GM19438 (cell line): ENCODE measurements around the gene DLGAP4.

ENCODE experiments used
- ATAC-seq: cut with Tn5 transposase; IDR thresholded peaks from one replicate; pipeline ENCODE4 v1.9.1; 2021; ENCODE audit warnings: low read depth; ENCODE audit not compliant: unreplicated experiment

Gene DLGAP4

DNA sequence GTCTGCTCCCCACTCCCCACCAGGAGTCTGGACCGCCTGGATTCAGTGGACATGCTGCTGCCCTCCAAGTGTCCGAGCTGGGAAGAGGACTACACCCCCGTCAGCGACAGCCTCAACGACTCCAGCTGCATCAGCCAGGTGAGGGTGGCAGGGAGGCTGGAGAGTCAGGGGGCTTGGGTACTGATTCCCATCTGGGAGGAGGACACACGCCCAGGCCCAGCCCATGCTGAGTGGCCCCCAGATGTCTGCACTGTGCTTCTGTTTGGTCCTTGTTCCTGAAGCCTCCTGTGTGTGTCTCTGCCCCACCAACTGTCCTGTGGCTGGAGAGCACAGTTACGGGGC, 133.6 kb downstream of the DLGAP4 start:
- no peak for ATAC-seq

DNA sequence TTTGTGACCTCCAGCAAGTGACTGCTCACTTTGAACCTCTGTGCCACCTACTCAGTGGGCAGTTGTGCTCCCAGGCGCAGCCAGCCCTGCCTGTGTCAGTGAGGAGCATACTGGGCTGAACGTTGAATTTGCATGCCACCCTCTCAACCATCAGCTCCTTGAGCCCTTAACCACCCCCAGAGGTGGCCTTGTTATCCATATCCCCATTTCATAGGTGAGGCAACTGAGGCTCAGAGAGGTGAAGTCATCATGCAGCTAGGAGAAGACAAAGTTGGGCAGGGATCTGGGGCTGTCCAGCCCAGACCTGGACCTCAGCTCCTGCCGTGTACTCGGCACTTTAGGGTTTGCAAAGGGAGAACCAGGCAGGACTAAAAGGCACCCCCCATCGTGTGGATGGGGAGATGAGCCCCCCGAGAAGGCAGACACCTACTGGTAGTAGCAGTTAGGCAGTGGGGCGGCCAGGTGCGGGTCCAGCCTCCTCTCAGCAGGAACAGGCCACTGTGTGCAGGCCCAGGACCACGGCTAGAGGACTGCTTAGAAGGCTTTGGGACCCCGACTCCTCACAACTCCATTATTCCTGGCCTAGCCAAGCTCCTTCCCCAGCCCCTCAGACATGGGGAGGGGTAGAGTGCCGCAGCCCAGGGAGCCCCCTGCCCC, 134.4 kb downstream of the DLGAP4 start:
- no peak for ATAC-seq

DNA sequence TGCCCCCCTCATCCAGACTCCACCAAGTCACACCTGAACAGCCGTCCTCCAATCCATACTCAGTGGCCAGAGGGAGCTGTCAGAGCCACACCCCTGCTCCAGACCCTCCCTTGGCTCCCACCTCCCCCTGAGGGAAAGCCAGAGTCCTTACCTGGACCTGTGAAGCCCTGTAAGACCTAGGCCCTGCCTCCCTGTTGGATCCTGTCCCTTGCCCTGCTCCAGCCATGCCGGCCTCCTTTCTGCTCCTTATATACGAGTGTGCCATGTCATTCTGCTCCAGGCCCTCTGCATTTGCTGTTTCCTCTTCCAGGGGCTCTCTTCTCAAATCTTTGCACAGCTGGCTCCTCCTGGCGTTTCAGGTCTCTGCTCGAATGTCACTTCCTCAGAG, 134.9 kb downstream of the DLGAP4 start:
- no peak for ATAC-seq

DNA sequence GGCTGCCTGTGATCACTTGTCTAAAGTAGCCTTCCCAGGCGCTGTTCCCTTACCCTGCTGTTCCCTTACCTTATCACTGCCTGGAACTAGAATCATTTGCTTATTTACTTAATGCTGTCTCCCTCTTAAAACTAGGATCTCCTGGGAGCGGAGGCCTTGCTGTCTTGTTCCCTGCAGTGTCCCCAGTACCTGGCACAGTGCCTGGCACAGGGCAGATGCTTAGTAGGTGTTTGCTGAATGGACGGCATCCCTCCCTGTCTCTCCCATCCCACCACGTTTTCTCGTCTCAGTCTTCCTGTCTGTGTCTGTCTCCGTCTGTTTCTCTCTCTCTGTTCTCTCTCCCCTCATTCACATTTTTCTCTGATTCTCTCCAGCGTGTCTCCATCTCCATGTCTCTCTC, 135.3 kb downstream of the DLGAP4 start:
- ATAC-seq: no peak

DNA sequence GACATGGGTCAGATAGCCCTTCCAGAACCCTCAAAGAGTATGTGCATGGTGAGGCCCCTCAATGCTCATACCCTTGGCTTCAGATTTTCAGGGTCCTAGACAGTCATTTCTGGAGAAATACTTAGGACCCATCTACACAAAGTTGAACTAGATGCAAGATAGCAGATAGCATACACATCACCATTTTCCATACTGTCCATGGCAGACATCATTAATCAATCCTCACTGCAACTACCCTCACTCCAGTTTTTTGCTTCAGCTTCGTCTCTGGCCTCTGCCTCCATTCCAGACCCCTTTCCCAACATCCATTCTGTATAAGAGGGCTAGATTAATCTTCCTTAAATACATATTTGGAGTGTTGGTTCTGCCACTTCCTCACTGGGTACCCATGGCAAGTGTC, 139.7 kb downstream of the DLGAP4 start:
- ATAC-seq: no peak

DNA sequence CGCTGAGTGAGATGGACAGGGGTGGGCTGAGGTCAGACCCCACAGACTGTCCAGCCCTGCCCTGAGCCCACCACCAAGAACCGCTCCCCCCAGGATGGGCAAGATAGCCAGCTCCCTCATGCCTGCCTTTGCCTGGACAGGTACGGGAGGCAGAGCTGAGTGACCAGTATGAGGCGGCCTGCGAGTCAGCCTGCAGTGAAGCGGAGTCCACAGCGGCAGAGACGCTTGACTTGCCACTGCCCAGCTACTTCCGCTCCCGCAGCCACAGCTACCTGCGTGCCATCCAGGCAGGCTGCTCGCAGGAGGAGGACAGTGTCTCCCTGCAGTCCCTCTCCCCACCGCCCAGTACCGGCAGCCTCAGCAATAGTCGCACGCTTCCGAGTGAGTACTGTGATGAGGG, 140.4 kb downstream of the DLGAP4 start:
- ATAC-seq: no peak

DNA sequence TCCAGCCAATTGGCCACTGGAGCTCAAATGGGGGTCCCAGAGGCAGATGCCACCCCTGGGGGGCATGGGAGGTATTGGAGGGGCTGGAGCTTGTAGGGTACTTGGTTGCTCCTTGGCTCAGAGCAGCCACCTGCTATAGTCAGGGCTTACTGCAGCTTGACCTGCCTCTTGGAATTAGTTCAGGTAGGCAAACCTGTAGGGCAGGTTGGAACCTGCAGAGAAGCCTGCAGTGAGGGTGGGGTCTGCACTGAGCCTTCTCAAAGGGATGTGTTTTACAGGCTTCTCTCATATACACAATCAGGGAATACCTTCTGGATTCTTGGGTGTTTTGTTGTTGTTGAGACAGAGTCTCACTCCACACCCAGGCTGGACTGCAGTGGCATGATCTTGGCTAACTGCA, 141.0 kb downstream of the DLGAP4 start:
- ATAC-seq: no peak

DNA sequence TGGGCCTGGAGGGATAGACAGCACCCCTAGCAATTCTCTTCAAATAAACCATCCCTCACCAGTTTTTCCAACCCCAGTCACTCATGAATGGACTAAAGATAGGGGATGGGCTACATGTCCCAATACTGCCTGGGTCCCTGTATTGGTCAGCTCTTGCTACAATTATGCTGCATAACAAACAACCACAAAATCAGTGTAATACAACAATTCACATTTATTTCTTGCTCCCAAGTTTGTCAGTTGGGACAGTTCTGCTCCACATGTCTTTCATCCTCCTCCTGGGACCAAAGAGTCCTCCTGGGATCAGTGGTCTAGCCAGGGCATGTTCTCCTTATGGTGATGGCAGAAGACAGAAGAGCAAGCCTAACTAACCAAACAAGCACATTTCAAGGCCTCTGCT, 143.5 kb downstream of the DLGAP4 start:
- ATAC-seq: no peak

DNA sequence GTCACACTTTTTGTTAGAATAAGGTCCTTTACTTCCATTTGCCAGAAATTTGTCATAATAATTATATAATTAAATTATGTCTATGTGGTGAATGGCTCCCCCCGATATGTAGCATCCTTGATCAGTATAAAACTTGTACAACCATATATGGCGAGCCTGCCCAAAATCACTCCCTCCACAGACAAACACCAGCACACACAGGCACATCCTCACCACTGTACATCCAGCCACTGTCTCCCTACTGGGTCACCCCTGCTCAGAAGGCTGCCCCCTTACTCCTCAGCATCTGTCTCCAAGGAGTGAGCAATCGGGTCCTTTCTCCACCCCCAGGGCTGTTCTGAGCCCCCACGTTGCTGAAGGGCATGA, 148.2 kb downstream of the DLGAP4 start:
- no peak for ATAC-seq

DNA sequence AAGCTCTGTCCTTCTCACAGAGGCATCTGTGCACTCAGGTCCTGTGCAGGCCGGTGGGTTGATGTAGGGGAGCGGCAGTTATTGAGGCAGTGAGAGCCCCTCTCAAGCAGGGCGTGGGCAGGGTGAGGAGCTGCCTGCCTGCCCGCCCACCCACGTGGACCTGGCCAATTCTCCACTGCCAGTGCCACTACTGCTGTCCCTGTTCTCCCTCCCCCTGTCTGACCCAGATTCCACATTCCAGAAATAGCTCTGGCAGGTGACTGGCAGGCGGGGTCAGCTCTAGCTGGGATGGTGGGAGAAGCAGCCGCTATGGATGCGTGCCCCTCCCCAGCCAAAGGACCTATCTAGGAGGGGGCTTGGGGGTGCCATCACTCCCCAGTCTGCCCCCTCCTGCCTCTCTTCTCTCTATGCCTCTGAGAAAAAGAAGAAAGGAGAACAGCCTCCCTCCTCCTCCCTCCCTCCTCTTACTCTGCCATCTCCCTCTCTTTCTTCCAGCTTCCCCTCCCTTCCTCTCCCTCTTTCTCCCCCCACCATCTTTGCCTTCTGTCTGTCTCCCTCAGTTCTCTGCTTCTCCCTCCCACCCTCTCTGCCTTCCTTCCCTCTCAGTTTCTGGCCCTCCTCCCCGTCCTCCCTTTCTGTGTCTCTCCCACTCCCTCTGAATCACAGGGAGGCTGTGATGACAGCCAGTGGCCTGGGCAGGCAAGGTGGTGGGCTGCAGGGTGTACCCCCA, 148.7 kb downstream of the DLGAP4 start:
- no peak for ATAC-seq

DNA sequence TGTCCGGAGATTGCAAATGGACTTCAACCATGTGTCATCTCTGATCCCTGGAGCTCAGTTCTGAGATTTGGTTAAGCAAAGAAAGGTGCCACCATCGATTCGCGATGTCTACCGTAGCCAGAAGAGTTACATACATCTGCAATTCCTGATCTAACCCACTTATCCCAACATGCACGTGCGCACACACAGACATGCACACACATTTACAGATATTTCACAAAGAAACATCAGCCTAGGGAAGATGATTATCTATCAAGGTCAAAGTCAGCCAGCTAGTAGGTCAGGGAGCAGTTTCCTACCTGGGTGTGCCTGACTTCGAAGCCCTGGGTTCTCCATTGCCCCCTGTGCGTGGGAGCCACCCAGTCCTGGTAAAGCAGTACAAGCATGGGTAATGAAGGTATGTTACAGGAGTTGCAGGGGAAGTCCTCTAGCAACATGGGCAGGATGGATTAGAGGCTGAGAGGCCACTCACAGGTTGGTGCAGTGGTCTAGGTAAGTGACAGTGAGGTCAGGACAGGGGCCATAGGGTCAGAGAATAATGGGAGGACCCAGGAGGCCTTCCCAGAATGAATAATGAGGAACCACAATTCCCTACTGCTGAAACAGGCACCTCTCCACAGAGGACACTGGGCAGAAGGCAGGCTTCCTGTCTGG, 150.0 kb downstream of the DLGAP4 start:
- no peak for ATAC-seq

DNA sequence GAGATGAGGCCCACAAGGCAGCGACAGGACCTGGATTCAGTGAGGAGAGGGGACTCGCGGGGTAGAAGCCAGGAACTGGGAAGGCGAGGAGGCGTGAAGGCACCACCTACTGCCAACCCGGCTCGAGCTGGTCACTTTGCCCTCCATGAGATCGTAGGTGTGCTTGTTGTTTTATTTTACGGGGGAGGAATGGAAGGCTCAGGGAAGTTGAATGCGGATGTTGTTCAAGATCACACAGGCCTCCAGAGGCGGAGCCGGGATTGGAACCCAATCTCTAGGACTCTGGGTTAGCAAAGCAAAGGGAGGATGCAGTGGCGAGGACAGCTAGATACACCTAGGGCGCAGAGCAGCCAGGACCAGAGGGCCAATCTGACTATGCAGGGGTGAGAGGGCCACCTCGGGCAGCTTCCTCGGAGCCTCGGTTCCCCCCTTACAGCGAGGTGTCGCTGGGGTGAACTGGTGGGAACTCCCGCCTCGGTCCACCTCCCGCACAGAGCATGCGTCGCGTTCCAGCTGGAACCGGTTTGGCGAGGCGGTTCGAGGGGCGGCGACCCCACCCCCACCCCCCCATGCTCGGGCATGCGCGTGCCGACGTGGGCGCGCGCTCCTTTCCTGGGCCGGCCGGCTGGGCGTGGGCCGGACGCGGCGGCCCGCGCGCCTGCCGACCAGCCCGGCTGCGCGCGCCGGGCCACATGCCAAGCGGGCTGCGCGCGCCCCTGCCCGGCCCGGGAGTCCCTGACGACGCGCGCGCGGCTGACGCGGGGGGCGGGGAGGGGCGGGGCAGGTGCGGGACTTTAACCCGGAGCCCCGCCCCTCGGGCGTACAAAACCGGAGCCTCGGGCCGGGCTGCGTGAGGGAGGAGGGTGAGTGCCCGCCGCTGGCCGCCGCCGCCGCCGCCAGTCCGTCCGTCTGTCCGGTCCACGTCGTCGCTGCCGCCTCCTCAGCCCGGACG, 154.8 kb downstream of the DLGAP4 start:
- peak; percentile 51 for ATAC-seq

DNA sequence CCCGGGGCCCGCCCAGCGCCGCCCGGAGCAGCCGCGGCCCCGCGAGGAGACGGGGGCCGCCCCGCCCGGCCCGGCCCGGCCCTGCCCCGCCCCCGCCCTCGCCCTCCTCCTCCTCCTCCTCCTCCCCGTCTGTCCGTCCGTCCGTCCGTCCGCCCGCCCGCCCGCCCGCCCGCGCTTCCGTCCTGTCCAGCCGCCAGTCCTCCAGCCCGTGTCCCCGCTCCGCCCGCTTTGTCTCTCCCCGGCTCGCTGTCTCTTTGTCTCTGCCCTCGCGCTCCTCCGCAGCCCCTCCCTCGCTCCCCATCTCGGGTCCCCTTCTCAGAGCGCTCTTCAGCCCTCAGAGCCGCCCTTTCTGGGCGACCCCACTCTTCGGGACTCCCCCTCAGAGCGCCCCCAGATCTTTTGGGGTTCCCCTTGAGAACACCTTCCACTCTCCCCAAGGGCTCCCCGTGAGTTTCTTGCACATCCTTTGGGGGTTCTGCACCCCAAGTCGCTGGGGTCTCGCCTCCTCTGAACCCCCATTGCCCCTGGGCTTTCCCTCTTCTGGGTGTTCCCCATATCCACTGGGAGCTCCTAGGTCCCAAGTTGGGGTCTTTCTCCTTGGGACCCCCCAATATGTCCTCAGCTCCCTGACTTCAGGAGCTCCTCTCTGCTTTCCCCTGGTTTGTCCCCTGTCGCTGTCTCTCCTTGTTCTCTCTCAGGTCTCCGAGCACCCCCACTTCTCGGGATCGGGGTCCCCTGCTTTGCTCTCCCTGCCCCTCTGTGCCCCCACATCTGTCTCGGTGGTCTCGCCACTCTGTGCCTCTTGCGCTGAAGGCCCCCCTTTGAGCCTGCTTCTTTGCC, 155.7 kb downstream of the DLGAP4 start:
- ATAC-seq: peak; percentile 14

DNA sequence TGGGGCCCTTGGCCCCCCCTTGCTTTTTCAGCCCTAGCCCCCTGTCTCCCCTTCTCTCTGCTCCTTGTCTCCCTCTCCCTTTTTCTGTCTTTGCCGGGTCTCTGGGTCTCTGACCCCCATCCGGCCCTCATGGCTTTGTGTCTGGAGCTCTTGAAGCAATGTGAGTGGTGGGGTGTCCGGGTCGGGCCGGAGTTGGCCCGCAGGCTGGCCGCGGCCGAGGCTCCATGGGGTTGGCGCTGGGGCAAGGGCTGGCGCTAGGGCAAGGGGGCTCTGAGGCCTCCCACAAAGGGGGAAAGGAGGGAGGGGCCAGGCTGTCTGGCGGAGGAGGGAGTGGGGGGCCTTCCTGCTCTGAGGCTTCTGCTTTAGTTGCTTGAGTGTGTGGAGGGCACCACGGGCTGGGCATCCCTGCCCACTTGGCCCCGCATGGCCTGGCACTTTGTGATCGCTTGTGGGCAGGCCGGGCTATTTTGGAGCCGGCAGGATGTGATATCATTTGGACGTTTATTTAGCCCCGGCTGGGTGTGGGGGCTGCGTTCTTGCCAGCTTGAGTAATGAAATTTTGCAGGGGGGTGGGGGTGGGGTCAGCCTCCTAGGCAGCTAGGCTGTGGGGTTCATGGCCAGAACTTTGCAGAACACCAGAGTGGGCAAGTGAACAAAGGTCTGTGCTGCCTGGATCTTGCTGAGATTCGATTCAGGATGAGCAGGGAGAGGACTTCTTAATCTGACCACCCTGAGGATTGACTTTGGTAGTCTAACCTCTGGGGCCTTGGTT, 156.5 kb downstream of the DLGAP4 start:
- ATAC-seq: no peak

DNA sequence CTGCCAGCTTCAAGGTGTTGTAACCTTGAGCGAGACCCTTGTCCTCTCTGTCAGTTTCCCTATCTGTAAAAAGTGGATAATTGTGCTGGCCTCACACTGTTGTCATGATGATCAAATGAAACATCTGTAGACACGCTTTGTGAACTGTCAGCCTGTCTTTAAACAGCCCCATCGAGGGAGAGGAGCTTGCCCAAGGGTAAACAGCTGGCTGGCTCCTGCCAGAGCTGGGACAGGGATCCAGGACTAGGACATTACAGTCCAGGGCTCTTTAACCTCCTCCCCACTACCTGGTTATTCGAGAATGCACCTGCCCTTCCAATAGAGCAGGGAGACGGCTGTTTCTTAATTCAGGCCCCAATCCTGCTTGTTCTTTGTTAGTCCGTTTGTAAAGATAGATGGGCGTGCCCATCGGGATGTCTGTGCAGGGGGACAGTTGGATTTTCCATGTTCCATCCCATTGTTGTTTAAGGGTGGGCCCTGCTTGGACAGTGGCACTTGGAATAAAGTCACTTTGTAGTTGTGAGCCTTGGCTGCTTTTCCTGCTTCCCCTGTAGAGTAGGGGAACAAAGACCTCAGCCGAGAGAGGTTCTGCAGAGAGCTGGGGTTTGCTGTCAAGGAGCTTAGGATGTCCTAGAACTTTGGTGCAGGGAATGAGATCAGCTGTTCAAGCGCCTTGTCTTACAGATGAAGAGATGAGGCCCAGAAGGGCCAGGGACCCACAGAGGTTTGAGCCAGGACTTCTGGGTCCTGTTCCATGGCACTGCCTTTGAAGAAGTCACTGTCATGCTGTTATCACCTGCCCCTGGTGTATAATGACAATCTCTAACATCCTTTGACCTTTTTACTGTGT, 157.3 kb downstream of the DLGAP4 start:
- ATAC-seq: no peak

DNA sequence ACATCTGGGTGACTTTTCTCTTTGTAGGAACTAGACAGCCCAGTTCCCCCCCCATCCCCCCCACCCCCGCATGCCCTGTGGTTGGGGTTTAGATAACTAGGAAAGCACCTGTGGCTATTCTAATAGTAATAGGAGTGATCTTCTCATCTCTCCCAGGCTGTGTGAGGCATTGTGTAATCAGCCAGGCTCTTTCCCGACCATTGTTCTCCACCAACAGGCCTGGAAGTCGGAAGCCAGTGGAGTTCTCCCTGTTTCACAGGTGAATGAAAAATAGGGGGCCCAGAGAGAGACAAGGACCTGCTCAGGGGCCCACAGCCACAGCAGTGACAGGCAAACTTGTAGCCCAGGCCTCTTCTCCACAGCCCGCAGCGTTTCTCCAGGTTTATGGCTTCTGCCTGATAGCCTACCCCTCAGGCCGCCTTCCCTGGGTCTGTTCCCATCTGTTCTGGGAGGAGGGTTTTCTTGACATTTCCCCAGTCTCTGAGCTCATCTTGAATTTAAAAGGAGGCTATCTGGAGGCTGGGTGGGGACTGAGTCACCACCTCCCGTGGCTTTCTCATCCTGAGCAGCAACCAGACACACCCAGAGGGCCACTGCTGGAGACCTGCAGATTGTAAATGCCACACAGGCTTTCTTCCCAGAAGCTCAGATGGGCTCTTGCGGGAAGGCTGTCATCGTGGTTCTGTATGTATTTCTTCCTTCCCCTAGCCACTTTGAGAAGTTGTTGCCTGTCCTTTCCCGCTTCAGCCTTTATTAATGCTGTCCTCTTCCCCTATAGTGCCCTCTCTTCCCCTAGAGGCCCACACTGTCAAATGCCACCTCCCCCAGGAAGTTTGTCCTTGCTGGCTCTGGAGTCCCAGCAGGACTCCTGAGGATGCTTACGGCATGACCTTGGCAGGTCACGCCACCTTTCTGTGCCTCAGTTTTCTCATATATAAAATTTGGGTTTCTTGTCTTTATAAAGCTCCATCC, 159.3 kb downstream of the DLGAP4 start:
- no peak for ATAC-seq

DNA sequence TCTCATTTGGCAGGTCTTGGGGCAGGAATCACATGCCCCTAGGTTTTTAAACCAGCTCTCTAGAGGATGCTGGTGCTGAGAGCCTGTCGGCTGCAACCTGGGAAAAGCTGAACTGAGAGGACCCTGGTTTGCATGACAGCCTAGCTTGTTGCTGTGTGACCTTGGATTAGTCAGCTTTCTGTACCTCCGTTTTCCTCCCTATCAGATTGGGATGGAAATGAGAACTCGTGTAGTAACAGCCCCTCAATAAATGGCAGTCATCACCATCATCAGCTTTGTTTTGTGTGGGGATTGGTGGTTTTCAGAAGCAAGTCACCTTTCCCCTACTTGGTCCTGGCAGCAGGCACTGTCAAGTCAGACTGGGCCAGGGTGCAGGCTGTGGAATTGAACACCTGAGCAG, 159.9 kb downstream of the DLGAP4 start:
- ATAC-seq: no peak
